ENCODE results near the gene WNK3. TPM values are rescaled to one million over a fixed set of nuclear protein-coding genes. Genes with fewer than 3 reads are reported as not detected.

Gene WNK3
- total and polyA plus RNA-seq, 12 donors: 1.2 to 27.2 (median 11.2) TPM

DNA sequence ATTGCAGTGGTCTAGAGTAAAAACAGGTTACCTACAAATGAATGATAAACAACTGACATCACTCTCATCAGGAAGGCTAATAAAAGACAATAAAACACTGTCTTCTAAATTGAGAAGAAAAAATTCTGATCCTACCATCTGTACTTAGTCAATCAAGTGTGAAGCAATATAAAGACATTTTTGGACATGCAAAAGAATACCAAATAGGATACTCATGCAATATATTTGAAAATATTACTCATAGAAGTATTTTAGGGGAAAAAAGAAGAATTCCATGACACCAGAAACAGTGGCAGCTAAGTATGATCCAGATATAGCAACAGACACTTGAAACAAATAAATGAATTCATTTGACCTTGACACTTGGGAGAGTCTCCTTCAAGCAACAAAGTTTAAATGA, 111.0 kb downstream of the WNK3 start:
- Histone ChIP-seq H3K27ac (no peak overlapping the region), H3K9me3 (replicated peaks in 1 of 3) (no peaks in the 10 kb centered on the region), H3K36me3 (replicated peaks in 1 of 2) (no peaks in the 10 kb centered on the region), H3K4me1 (replicated peaks in 1 of 2) (no peaks in the 10 kb centered on the region), H3K4me3 (no peak overlapping the region), H3K27me3 (no peaks in the 10 kb centered on the region)
- intact Hi-C loops (cut with DNase I): no loop called here
- no peak for DNase-seq
- TF ChIP-seq, protein P1, sequence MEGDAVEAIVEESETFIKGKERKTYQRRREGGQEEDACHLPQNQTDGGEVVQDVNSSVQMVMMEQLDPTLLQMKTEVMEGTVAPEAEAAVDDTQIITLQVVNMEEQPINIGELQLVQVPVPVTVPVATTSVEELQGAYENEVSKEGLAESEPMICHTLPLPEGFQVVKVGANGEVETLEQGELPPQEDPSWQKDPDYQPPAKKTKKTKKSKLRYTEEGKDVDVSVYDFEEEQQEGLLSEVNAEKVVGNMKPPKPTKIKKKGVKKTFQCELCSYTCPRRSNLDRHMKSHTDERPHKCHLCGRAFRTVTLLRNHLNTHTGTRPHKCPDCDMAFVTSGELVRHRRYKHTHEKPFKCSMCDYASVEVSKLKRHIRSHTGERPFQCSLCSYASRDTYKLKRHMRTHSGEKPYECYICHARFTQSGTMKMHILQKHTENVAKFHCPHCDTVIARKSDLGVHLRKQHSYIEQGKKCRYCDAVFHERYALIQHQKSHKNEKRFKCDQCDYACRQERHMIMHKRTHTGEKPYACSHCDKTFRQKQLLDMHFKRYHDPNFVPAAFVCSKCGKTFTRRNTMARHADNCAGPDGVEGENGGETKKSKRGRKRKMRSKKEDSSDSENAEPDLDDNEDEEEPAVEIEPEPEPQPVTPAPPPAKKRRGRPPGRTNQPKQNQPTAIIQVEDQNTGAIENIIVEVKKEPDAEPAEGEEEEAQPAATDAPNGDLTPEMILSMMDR (IDR thresholded peaks at IDR 0.05): no peak
- TF ChIP-seq POLR2A (IDR thresholded peaks at IDR 0.05): no peak

DNA sequence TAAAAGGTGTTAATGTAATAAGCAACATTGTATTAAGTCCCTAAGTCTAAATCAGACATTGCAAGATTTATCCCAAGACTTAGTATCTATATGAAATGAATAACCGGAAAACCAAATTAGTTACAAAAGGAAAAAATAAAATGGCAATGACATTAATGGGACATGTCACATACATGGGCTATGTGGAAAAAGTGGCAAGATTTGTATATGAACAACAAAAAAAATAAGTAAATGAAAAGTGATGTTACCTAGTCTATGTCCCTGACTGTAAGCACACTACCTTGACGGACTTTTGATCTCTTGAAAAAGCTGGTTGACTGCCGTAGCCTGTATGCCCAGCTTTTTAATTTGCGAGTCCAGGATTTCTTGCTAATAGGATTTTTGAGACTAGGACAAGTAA, 119.3 kb downstream of the WNK3 start:
- Histone ChIP-seq H3K27ac (no peak overlapping the region), H3K4me1 (replicated peaks in 1 of 2) (no peaks in the 10 kb centered on the region), H3K36me3 (replicated peaks in 1 of 2) (no peaks in the 10 kb centered on the region), H3K4me3 (no peak overlapping the region), H3K9me3 (replicated peaks in 1 of 3) (no peaks in the 10 kb centered on the region), H3K27me3 (no peaks in the 10 kb centered on the region)
- WGBS, 4 donors: 92 to 99% (median 95%) methylated on average over 4 of the region's 4 CpGs
- DNase-seq: no peak
- intact Hi-C loops (cut with DNase I): no loop called here
- TF ChIP-seq POLR2A (IDR thresholded peaks at IDR 0.05): no peak
- TF ChIP-seq, protein P1 (IDR thresholded peaks at IDR 0.05): no peak

DNA sequence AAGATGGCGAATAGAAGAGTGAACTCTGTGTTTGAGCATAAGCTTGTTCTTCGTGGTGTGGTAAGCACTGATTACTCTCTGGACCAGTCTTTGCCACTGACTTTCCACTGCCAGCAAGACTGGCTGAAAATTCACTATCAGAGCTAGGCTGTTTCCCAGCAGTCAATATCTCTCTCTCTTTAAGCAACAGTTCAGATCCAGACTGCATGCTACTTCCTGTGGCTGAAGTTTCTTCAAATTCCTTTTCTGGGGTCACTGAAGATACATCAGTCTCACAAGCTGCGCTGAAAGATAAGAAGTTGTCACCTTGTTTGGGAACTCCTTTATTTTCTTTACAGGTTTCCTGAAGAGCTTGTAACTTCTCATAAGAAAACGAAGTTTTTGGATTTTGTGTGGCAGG, 120.8 kb downstream of the WNK3 start:
- TF ChIP-seq, protein P1 (IDR thresholded peaks at IDR 0.05): no peak
- no peak for TF ChIP-seq POLR2A (IDR thresholded peaks at IDR 0.05)
- H3K4me1 ChIP-seq (replicated peaks in 1 of 2): no peaks in the 10 kb centered on the region
- WGBS, 4 donors: 66 to 84% (median 78%) methylated on average over 4 of the region's 4 CpGs
- intact Hi-C loops (cut with DNase I): no loop called here
- H3K27me3 ChIP-seq: no peaks in the 10 kb centered on the region
- no peaks in the 10 kb centered on the region for H3K36me3 ChIP-seq (replicated peaks in 1 of 2)
- no peak overlapping the region for H3K27ac ChIP-seq
- DNase-seq: no peak
- no peaks in the 10 kb centered on the region for H3K9me3 ChIP-seq (replicated peaks in 1 of 3)
- no peak overlapping the region for H3K4me3 ChIP-seq

DNA sequence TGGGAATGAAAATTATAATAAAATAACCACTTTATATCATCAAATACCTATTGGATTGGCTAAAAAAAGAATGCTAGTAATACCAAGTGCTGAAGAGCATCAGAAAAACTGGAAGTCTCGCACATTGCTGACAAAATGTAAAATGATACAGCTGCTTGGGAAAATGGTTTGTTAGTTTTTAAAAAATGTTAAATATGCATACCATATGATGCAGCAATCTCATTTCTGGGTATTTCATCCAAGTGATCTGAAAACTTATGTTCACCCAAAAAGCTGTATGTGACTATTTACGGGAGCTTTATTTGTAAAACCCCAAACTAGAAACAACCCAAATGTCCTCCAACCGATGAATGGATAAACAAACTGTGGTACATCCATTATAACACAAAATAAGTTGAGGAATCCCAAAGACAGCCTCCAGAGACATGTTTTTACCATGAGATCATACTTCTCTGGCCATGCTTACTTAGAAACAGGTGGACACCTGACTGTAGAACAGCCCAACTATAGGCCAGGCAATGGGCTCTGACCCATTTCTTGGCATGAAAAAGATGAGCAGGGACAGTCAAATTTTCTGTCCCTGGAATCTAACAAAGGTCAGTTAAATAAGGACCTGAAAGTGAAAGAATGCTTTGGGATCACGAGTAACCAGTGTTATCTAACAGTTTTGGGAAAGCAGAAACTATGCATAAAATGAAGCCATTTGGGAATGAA, 127.3 kb downstream of the WNK3 start:
- H3K27me3 ChIP-seq: no peaks in the 10 kb centered on the region
- intact Hi-C loops (cut with DNase I): no loop called here
- TF ChIP-seq POLR2A (IDR thresholded peaks at IDR 0.05): no peak
- TF ChIP-seq, protein P1 (IDR thresholded peaks at IDR 0.05): no peak
- 55 to 77% (median 74%) methylated on average over 4 of the region's 4 CpGs for WGBS, 4 donors
- DNase-seq: no peak
- no peak overlapping the region for H3K4me3 ChIP-seq
- no peaks in the 10 kb centered on the region for H3K36me3 ChIP-seq (replicated peaks in 1 of 2)
- no peaks in the 10 kb centered on the region for H3K4me1 ChIP-seq (replicated peaks in 1 of 2)
- H3K27ac ChIP-seq: peak overlapping the region in 1 of 5 donors; percentile 7
- no peaks in the 10 kb centered on the region for H3K9me3 ChIP-seq (replicated peaks in 1 of 3)

All from adrenal gland (tissue), 12 donors.